ENCODE results near the gene PHC3. TPM values are rescaled to one million over a fixed set of nuclear protein-coding genes. Genes with fewer than 3 reads are reported as not detected.

The PHC3 gene
- total RNA-seq, 2 donors from 2014 or later: 22.9 to 27.5 TPM

DNA sequence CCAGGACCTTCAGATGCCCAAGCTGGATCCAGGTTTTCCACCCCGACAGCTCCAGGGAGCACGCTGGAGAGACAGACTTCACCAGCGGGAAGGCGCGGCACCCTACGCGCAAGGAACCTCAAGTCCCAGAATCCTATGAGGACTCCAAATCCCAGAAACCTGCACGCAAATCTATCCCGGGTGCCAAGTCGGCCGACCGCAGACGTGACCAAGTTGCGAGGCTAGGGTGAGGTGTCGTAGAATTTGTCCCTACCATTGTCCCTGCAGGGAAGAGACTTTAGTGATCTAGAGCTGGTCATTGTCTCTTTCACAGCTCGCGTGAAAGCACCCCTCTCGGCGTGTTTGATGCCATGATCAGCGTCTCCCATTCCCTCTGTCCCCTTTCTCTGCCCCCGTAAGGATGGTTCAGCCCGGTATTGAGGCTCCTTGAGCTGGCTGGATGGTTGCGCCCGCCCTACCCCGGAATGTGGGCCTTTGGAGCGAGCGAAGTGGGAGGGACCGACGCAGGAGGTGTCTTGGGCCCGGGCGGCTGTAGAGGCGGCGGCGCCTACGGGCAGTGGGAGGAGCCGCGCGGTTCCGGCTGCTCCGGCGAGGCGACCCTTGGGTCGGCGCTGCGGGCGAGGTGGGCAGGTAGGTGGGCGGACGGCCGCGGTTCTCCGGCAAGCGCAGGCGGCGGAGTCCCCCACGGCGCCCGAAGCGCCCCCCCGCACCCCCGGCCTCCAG lies 40.6 kb upstream of the PHC3 start, which contains the start of gene PRKCI:
Gene PRKCI, plus strand, starts transcription at position 501 of the 723 bp plus-strand sequence. CDS start 246 bp downstream, outside the sequence.
- peak; percentile 98 for DNase-seq
- Histone ChIP-seq H3K36me3 (ENCODE audit: control insufficient read depth, insufficient read depth, low read length) (no peaks in the 10 kb centered on the region), H3K9ac (ENCODE audit: extremely low read depth, low read length, poor library complexity, severe bottlenecking) (peak within 1 kb of the TSS; percentile 100), H3K27ac (ENCODE audit: low read depth, low read length) (peak within 1 kb of the TSS; percentile 100), H3K4me3 (ENCODE audit: low read length) (peak within 1 kb of the TSS; percentile 100), H3K27me3 (ENCODE audit: control insufficient read depth, insufficient read depth, low read length, poor library complexity, severe bottlenecking) (no peaks in the 10 kb centered on the region), H3K9me3 (ENCODE audit: control insufficient read depth, low read length) (no peaks in the 10 kb centered on the region), H3K4me1 (ENCODE audit: control insufficient read depth, insufficient read depth, low read length) (peaks cover 3% of the 10 kb centered on the region)
- Mint-ChIP-seq H3K36me3 (ENCODE audit: low read depth) (peaks cover 1% of the 10 kb centered on the region), H3K27me3 (ENCODE audit: insufficient read depth) (no peaks in the 10 kb centered on the region), H3K27ac (peak within 1 kb of the TSS; percentile 100), H3K4me3 (peak within 1 kb of the TSS; percentile 83), H3K4me1 (peaks cover 23% of the 10 kb centered on the region), H3K9me3 (peaks cover 3% of the 10 kb centered on the region)
- TF ChIP-seq, protein P1, sequence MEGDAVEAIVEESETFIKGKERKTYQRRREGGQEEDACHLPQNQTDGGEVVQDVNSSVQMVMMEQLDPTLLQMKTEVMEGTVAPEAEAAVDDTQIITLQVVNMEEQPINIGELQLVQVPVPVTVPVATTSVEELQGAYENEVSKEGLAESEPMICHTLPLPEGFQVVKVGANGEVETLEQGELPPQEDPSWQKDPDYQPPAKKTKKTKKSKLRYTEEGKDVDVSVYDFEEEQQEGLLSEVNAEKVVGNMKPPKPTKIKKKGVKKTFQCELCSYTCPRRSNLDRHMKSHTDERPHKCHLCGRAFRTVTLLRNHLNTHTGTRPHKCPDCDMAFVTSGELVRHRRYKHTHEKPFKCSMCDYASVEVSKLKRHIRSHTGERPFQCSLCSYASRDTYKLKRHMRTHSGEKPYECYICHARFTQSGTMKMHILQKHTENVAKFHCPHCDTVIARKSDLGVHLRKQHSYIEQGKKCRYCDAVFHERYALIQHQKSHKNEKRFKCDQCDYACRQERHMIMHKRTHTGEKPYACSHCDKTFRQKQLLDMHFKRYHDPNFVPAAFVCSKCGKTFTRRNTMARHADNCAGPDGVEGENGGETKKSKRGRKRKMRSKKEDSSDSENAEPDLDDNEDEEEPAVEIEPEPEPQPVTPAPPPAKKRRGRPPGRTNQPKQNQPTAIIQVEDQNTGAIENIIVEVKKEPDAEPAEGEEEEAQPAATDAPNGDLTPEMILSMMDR (conservative IDR thresholded peaks at IDR 0.05): no peak
- 0 to 1% methylated on average over 25 to 60 of the region's 60 CpGs for WGBS, 2 experiments (ENCODE audit: insufficient coverage in 1 of 2, insufficient read length in 1 of 2)

DNA sequence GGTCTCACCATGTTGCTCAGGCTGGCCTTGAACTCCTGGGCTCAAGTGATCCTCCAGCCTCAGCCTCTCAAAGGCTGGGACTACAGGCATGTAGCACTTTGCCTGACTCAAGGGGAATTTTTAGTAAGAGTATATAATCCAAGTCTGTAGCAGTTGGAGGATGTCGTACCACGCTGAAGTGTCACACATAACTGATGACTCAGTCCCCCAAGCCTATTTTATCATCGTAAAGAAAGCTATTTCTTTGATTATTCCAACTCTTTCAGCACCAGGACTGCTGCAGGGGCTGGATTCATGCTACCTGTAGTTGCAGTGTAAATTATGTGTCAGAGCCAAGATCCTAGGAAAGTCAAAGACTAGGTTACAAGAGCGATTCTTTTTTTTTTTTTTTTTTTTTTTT lies 39.3 kb upstream of the PHC3 start:
- peaks cover 1% of the 10 kb centered on the region for H3K36me3 Mint-ChIP-seq (ENCODE audit: low read depth)
- WGBS, 2 experiments (ENCODE audit: insufficient coverage in 1 of 2, insufficient read length in 1 of 2): 94 to 100% methylated on average over 2 to 4 of the region's 4 CpGs
- no peak overlapping the region for H3K27ac ChIP-seq (ENCODE audit: low read depth, low read length)
- no peaks in the 10 kb centered on the region for H3K27me3 Mint-ChIP-seq (ENCODE audit: insufficient read depth)
- H3K4me3 ChIP-seq (ENCODE audit: low read length): no peak overlapping the region
- peaks cover 3% of the 10 kb centered on the region for H3K9me3 Mint-ChIP-seq
- TF ChIP-seq, protein P1 (conservative IDR thresholded peaks at IDR 0.05): no peak
- H3K4me1 ChIP-seq (ENCODE audit: control insufficient read depth, insufficient read depth, low read length): no peaks in the 10 kb centered on the region
- no peak for DNase-seq
- H3K27me3 ChIP-seq (ENCODE audit: control insufficient read depth, insufficient read depth, low read length, poor library complexity, severe bottlenecking): no peaks in the 10 kb centered on the region
- no peak overlapping the region for H3K27ac Mint-ChIP-seq
- H3K9ac ChIP-seq (ENCODE audit: extremely low read depth, low read length, poor library complexity, severe bottlenecking): no peak overlapping the region
- H3K36me3 ChIP-seq (ENCODE audit: control insufficient read depth, insufficient read depth, low read length): no peaks in the 10 kb centered on the region
- H3K9me3 ChIP-seq (ENCODE audit: control insufficient read depth, low read length): no peaks in the 10 kb centered on the region
- peaks cover 13% of the 10 kb centered on the region for H3K4me1 Mint-ChIP-seq
- H3K4me3 Mint-ChIP-seq: no peak overlapping the region

GRCh38 chr3:170219850-170220249 lies 38.3 kb upstream of the PHC3 start:
- Histone ChIP-seq H3K4me1 (ENCODE audit: control insufficient read depth, insufficient read depth, low read length) (no peaks in the 10 kb centered on the region), H3K36me3 (ENCODE audit: control insufficient read depth, insufficient read depth, low read length) (no peaks in the 10 kb centered on the region), H3K27me3 (ENCODE audit: control insufficient read depth, insufficient read depth, low read length, poor library complexity, severe bottlenecking) (no peaks in the 10 kb centered on the region), H3K27ac (ENCODE audit: low read depth, low read length) (no peak overlapping the region), H3K9me3 (ENCODE audit: control insufficient read depth, low read length) (no peaks in the 10 kb centered on the region), H3K9ac (ENCODE audit: extremely low read depth, low read length, poor library complexity, severe bottlenecking) (no peak overlapping the region), H3K4me3 (ENCODE audit: low read length) (no peak overlapping the region)
- H3K36me3 Mint-ChIP-seq (ENCODE audit: low read depth): peaks cover 1% of the 10 kb centered on the region
- H3K4me3 Mint-ChIP-seq: no peak overlapping the region
- no peak for DNase-seq
- H3K27ac Mint-ChIP-seq: no peak overlapping the region
- H3K27me3 Mint-ChIP-seq (ENCODE audit: insufficient read depth): no peaks in the 10 kb centered on the region
- peaks cover 3% of the 10 kb centered on the region for H3K9me3 Mint-ChIP-seq
- TF ChIP-seq, protein P1 (conservative IDR thresholded peaks at IDR 0.05): no peak
- no CpG with 5 or more reads among the region's 1 CpG for WGBS, 2 experiments (ENCODE audit: insufficient coverage in 1 of 2, insufficient read length in 1 of 2)
- peaks cover 9% of the 10 kb centered on the region for H3K4me1 Mint-ChIP-seq
